Mucosa of rectum (tissue), 2 donors: ENCODE measurements around the gene PRXL2C.
A peak's percentile ranks its signal among the peaks of the same experiment; 100 is the strongest.
"Not testable (repeated sequence)": the region's sequence is repeated elsewhere in the genome, so short reads cannot be mapped to it uniquely, and the experiment has no call there.

ENCODE experiments used
- H3K27ac ChIP-seq, 2 donors: one replicate each; pipeline ENCODE4 v1.7.0; 2013; ENCODE audit warnings: inconsistent platforms in 2 of 2, low read depth in 2 of 2, low read length in 2 of 2
- H3K27me3 ChIP-seq, 2 donors: one replicate each; pipeline ENCODE4 v1.7.0; 2013; ENCODE audit warnings: low read length in 2 of 2; ENCODE audit not compliant: control insufficient read depth in 2 of 2, insufficient read depth in 2 of 2
- H3K36me3 ChIP-seq, 2 donors: one replicate each; pipeline ENCODE4 v1.7.0; 2013; ENCODE audit warnings: low read length in 2 of 2; ENCODE audit not compliant: control insufficient read depth in 2 of 2, insufficient read depth in 2 of 2
- H3K4me1 ChIP-seq, 2 donors: one replicate each; pipeline ENCODE4 v1.7.0; 2013; ENCODE audit warnings: low read length in 2 of 2, mild to moderate bottlenecking in 1 of 2; ENCODE audit not compliant: control insufficient read depth in 2 of 2, insufficient read depth in 2 of 2
- H3K4me3 ChIP-seq, 2 donors: one replicate each; pipeline ENCODE4 v1.7.0; 2013; ENCODE audit warnings: low read length in 2 of 2
- H3K9ac ChIP-seq, 2 donors: one replicate each; pipeline ENCODE4 v1.7.0; 2013; ENCODE audit warnings: low read length in 2 of 2, low read depth in 1 of 2, mild to moderate bottlenecking in 1 of 2
- H3K9me3 ChIP-seq, 2 donors: one replicate each; pipeline ENCODE4 v1.7.0; 2013; ENCODE audit warnings: low read length in 2 of 2; ENCODE audit not compliant: control insufficient read depth in 2 of 2
- donor health status: healthy.
- donor health status: Normal muscosa, but diverticular disease.

The PRXL2C gene

GRCh38 chr9:96668868-96669534 lies 13.9 kb upstream of the PRXL2C start:
- no peak overlapping the region for H3K9ac ChIP-seq
- H3K9me3 ChIP-seq = no peaks in the 10 kb centered on the region
- H3K27ac ChIP-seq = no peak overlapping the region
- no peaks in the 10 kb centered on the region for H3K27me3 ChIP-seq
- no peaks in the 10 kb centered on the region for H3K36me3 ChIP-seq
- no peaks in the 10 kb centered on the region for H3K4me1 ChIP-seq
- no peak overlapping the region for H3K4me3 ChIP-seq

DNA sequence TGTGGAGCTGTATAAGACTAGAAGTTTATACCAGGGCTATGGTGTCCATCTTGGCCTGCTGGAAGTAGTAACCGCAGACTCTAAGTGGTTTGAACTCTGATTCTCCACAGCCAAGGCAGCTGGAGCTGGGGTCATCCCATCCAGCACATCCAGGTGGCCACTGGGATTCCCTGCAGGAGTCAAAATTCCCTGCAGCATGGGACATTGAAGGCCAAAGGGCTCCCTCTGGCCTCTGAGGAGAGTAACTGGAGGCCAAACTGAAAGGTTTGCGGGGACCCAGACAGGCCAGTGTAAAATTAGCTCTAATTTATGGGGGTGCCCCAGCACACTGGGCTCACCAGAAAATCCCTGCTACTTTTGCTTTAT lies 12.2 kb upstream of the PRXL2C start:
- Histone ChIP-seq H3K27me3 (no peaks in the 10 kb centered on the region), H3K9ac (no peak overlapping the region), H3K36me3 (no peaks in the 10 kb centered on the region), H3K9me3 (no peaks in the 10 kb centered on the region), H3K4me3 (no peak overlapping the region), H3K4me1 (no peaks in the 10 kb centered on the region), H3K27ac (no peak overlapping the region)

DNA sequence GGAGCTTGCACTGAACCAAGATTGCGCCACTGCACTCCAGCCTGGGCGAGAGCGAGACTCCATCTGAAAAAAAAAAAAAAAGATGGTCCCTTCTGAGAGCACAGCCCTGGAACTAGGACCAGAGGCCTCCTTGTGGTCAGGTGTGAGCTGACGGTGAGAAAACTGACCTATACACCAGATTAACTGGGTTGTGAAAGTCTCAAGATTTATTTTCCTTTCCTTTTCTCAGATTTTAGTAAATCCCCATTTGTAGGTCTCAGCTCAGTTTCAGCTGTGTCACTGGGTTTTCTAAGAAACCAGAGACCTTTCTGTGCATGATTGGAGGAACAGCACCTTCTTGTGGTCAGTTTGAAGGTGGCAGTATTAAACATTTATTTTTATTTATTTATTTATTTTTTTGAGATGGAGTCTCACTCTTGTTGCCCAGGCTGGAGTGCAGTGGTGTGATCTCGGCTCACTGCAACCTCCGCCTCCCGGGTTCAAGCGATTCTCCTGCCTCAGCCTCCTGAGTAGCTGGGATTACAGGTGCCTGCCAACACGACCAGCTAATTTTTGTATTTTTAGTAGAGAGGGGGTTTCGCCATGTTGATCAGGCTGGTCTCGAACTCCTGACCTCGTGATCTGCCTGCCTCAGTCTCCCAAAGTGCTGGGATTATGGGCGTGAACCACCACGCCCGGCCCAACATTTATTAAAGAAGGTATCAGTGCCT lies 11.7 kb upstream of the PRXL2C start:
- H3K4me3 ChIP-seq, H3K9ac ChIP-seq, H3K4me1 ChIP-seq, H3K27me3 ChIP-seq, H3K36me3 ChIP-seq, H3K27ac ChIP-seq, H3K9me3 ChIP-seq: not testable (repeated sequence)

GRCh38 chr9:96665789-96666188 lies 10.7 kb upstream of the PRXL2C start:
- H3K4me3 ChIP-seq = no peak overlapping the region
- no peak overlapping the region for H3K27ac ChIP-seq
- H3K36me3 ChIP-seq = no peaks in the 10 kb centered on the region
- H3K9me3 ChIP-seq = no peaks in the 10 kb centered on the region
- no peaks in the 10 kb centered on the region for H3K27me3 ChIP-seq
- H3K9ac ChIP-seq = no peak overlapping the region
- H3K4me1 ChIP-seq = no peaks in the 10 kb centered on the region

DNA sequence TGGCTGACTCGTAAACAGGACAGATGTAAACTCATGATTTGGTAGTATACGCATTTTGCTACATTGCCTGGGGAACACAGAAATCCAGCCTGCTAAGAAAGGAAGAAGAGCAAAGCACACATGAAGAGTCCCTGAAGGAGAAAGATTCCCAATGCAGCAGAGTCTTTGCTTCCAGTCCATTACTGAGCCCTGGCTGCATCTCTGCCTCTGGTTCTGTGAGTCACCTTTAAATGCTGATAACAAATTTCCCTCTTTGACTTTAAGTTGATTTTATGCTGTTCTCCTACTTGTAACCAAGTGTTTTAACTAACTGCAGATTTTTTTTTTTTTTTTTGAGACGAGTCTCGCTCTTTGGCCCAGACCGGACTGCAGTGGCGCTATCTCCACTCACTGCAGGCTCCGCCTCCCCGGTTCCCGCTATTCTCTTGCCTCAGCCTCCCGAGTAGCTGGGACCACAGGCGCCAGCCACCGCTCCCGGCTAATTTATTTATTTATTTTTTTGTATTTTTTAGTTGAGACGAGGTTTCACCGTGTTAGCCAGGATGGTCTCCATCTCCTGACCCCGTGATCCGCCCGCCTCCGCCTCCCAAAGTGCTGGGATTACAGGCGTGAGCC lies 8.5 kb upstream of the PRXL2C start:
- Histone ChIP-seq H3K36me3 (no peaks in the 10 kb centered on the region), H3K27me3 (no peaks in the 10 kb centered on the region), H3K27ac (no peak overlapping the region), H3K4me1 (no peaks in the 10 kb centered on the region), H3K9ac (no peak overlapping the region), H3K4me3 (no peak overlapping the region), H3K9me3 (no peaks in the 10 kb centered on the region)

GRCh38 chr9:96661711-96662110 lies 6.6 kb upstream of the PRXL2C start:
- no peak overlapping the region for H3K27ac ChIP-seq
- no peak overlapping the region for H3K4me3 ChIP-seq
- H3K9ac ChIP-seq = no peak overlapping the region
- H3K36me3 ChIP-seq = no peaks in the 10 kb centered on the region
- H3K4me1 ChIP-seq = no peaks in the 10 kb centered on the region
- no peaks in the 10 kb centered on the region for H3K27me3 ChIP-seq
- no peaks in the 10 kb centered on the region for H3K9me3 ChIP-seq

GRCh38 chr9:96660692-96661248 lies 5.7 kb upstream of the PRXL2C start:
- no peaks in the 10 kb centered on the region for H3K27me3 ChIP-seq
- no peaks in the 10 kb centered on the region for H3K36me3 ChIP-seq
- no peak overlapping the region for H3K9ac ChIP-seq
- H3K4me3 ChIP-seq = no peak overlapping the region
- H3K9me3 ChIP-seq = no peaks in the 10 kb centered on the region
- no peak overlapping the region for H3K27ac ChIP-seq
- no peaks in the 10 kb centered on the region for H3K4me1 ChIP-seq

GRCh38 chr9:96654450-96655197 lies 493 bp downstream of the PRXL2C start:
- Histone ChIP-seq H3K9me3 (no peaks in the 10 kb centered on the region), H3K4me3 (peak overlapping the region; percentile 66 to 76), H3K9ac (peak overlapping the region; percentile 73 to 76), H3K4me1 (peaks cover 0 to 11% of the 10 kb centered on the region in 2 donors), H3K27me3 (no peaks in the 10 kb centered on the region), H3K36me3 (no peaks in the 10 kb centered on the region), H3K27ac (peak overlapping the region; percentile 85 to 87)

DNA sequence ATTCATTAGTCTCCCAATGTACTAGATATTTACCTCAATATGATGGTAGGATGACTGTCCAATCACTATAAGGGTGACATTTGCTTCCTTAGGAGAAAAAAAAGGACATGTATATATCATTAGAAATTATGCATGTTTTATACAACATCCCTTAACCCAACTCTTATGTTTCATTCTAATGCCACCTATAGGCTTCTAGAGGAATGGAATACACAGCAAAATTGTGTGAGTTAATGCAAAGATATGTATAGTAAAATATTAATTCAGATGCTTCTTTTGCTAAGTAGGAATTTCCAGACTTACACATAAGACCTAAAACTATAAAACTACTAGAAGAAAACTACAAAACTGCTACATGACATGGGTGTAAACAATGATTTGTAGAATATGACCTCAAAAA lies 3.5 kb downstream of the PRXL2C start:
- Histone ChIP-seq H3K36me3 (no peaks in the 10 kb centered on the region), H3K27ac (no peak overlapping the region)

More for the DNA sequence above, 3.5 kb downstream of the PRXL2C start:
- H3K4me1 ChIP-seq = peaks cover 0 to 11% of the 10 kb centered on the region in 2 donors
- H3K4me3 ChIP-seq = no peak overlapping the region
- no peaks in the 10 kb centered on the region for H3K27me3 ChIP-seq
- H3K9ac ChIP-seq = no peak overlapping the region
- H3K9me3 ChIP-seq = no peaks in the 10 kb centered on the region
